GM12872 (cell line): ENCODE measurements around the gene TIGIT.

ENCODE experiments used
- TF ChIP-seq, protein P1 (sequence below): IDR thresholded peaks from 3 replicates; pipeline ENCODE4 v1.5.1; 2011; ENCODE audit warnings: low read depth, mild to moderate bottlenecking, low read length, moderate library complexity; ENCODE audit not compliant: insufficient read depth

Gene TIGIT

DNA sequence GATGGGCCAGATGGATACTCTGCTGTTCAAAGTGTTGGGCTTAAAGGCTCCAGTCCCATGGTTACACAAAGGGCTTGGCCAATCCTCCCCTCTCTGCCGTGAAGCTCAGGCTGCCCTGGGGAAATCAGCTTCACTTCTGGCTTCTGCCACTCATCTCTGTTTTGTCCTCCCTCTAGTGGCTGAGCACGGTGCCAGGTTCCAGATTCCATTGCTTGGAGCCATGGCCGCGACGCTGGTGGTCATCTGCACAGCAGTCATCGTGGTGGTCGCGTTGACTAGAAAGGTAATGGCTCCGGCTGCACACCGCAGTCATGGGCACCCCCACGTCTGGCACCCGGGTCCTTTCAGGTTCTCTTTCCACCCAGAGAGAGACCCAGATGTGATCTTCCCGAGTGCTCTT, 5.6 kb downstream of the TIGIT start:
- TF ChIP-seq, protein P1, sequence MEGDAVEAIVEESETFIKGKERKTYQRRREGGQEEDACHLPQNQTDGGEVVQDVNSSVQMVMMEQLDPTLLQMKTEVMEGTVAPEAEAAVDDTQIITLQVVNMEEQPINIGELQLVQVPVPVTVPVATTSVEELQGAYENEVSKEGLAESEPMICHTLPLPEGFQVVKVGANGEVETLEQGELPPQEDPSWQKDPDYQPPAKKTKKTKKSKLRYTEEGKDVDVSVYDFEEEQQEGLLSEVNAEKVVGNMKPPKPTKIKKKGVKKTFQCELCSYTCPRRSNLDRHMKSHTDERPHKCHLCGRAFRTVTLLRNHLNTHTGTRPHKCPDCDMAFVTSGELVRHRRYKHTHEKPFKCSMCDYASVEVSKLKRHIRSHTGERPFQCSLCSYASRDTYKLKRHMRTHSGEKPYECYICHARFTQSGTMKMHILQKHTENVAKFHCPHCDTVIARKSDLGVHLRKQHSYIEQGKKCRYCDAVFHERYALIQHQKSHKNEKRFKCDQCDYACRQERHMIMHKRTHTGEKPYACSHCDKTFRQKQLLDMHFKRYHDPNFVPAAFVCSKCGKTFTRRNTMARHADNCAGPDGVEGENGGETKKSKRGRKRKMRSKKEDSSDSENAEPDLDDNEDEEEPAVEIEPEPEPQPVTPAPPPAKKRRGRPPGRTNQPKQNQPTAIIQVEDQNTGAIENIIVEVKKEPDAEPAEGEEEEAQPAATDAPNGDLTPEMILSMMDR, result peak; percentile 62

DNA sequence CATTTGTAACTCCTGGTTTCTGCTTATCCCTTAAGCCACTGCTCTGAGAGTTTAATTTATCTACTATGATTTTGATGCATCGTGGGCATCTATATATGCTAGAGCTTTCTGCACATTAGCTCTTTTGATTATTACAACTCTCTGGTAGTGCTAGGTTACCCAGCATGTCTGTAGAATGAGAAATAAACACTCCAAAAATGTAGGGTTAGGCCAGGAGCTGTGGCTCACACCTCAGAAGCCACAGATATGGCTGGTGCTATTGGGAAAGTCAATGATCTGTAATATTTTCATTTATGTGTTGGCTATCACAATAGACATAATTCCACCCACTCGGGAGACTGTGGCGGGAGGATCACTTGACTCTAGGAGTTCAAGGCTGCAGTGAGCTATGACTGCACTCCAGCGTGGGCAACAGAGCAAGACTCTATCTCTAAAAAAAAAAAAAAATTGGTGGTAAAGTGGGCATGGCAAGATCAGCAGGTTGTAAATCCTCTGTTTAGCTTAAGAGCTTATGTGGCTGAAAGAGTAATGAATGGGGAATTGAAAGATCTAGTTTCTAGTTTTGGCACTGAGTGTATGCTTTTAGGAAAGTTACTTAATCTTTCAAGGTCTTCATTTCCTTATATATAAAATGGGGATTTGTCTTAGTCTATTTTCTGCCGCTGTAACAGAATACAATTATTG, 6.3 kb downstream of the TIGIT start:
- TF ChIP-seq, protein P1, result no peak

DNA sequence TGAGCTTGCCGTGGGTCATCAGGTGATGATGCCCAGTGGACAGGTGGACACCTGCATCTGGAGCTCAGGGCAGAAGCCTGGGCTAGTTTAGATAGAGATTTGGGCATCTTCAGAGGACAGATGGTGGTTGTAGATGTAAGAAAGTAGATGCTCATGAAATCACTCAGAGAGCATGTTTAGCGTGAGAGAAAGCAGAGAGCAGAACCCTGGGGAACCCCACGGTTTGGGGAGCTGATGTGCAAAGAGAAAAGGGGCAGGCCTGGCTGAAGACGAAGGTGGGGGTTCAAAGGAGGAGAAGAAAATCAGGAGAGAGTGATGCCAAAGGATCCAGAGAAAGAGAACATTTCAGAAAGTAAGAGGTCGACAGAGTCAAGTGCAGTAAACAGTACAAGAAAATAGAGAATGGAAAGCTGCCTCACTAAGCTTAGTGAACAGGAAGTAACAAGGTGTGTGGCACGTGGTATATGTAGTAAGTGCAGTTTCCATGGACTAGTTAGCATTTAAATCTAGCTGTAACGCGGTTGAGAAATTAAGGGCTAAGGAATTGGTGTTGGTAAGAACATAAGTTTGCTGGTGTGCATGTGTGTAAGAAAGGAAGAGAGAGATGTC, 13.5 kb downstream of the TIGIT start:
- TF ChIP-seq, protein P1, result no peak

DNA sequence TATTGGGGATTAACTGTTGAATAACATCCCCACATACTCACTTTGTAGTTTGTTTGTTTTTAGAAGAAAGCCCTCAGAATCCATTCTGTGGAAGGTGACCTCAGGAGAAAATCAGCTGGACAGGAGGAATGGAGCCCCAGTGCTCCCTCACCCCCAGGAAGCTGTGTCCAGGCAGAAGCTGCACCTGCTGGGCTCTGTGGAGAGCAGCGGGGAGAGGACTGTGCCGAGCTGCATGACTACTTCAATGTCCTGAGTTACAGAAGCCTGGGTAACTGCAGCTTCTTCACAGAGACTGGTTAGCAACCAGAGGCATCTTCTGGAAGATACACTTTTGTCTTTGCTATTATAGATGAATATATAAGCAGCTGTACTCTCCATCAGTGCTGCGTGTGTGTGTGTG, 14.0 kb downstream of the TIGIT start:
- TF ChIP-seq, protein P1, result no peak

DNA sequence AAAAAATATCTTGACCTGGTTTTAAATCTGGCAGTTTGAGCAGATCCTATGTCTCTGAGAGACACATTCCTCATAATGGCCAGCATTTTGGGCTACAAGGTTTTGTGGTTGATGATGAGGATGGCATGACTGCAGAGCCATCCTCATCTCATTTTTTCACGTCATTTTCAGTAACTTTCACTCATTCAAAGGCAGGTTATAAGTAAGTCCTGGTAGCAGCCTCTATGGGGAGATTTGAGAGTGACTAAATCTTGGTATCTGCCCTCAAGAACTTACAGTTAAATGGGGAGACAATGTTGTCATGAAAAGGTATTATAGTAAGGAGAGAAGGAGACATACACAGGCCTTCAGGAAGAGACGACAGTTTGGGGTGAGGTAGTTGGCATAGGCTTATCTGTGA, 14.5 kb downstream of the TIGIT start:
- TF ChIP-seq, protein P1, result no peak

DNA sequence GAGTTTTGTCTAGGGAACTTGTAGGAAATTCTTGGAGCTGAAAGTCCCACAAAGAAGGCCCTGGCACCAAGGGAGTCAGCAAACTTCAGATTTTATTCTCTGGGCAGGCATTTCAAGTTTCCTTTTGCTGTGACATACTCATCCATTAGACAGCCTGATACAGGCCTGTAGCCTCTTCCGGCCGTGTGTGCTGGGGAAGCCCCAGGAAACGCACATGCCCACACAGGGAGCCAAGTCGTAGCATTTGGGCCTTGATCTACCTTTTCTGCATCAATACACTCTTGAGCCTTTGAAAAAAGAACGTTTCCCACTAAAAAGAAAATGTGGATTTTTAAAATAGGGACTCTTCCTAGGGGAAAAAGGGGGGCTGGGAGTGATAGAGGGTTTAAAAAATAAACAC, 15.0 kb downstream of the TIGIT start:
- TF ChIP-seq, protein P1, result no peak

DNA sequence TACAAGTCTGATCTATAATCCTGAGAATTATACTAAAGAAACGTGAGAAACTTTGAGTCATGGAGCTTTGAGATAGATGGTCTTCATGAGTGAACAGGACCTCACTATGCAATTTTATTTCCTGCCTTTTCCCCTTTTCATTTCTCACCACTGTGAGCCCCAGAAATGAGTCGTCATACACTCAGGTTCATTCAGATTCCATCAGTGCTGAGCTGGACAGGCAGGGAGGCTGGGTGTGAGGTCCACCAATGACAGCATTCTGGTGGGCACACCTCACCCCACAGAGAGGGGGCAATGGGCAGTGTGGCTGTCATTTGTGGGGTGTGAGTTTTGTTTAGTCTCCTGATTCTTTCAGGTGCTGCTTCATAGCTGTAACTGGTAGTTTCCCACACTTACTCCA, 16.9 kb downstream of the TIGIT start:
- TF ChIP-seq, protein P1, result no peak
